K562 (cell line): ENCODE measurements around the gene TRMT2A. TPM values are rescaled to one million over a fixed set of nuclear protein-coding genes. Genes with fewer than 3 reads are reported as not detected.

Source experiments
- DACH1 ChIP-seq: fragments of 450-650 bp; IDR thresholded peaks from 2 replicates; pipeline ENCODE4 v1.6.1; 2018; ENCODE audit not compliant: partially characterized antibody
- DNMT1 ChIP-seq: fragments of 450-650 bp; IDR thresholded peaks from 2 replicates; pipeline ENCODE4 v1.6.1; 2016; ENCODE audit warnings: antibody characterized with exemption, mild to moderate bottlenecking
- ELF2 ChIP-seq: fragments of 250-450 bp; sonication (Bioruptor Pico); IDR thresholded peaks from 2 replicates; pipeline ENCODE4 v1.5.0; 2021; ENCODE audit warnings: mild to moderate bottlenecking
- IFI16 ChIP-seq: fragments of 250-450 bp; sonication (Bioruptor Pico); IDR thresholded peaks from 2 replicates; pipeline ENCODE4 v2.1.2; 2022; ENCODE audit warnings: mild to moderate bottlenecking, inconsistent platforms
- MAZ ChIP-seq, 2 experiments: fragments of 450-650 bp in 1 of 2; sonication (generic) in 1 of 2; formaldehyde crosslinking; IDR thresholded peaks in 1 of 2; conservative IDR thresholded peaks in 1 of 2; 2 replicates each; pipeline versions ENCODE4 v1.4.0 to v1.5.0; 2020; ENCODE audit warnings: mild to moderate bottlenecking in 1 of 2, missing genetic modification reagents in 1 of 2
- NR1H2 ChIP-seq: sonication (generic); formaldehyde crosslinking; IDR thresholded peaks from 2 replicates; pipeline ENCODE4 v1.4.0; 2020; ENCODE audit warnings: mild to moderate bottlenecking, missing genetic modification reagents
- RAD51 ChIP-seq: fragments of 450-650 bp; IDR thresholded peaks from 2 replicates; pipeline ENCODE4 v1.7.1; 2016; ENCODE audit warnings: low read depth, mild to moderate bottlenecking, borderline replicate concordance
- RBM17 ChIP-seq: fragments of 200-400 bp; formaldehyde crosslinking; IDR thresholded peaks from 2 replicates; pipeline ENCODE4 v1.6.1; 2017; ENCODE audit warnings: low read depth, mild to moderate bottlenecking, low read length, borderline replicate concordance
- RHOXF2B ChIP-seq: fragments of 250-450 bp; sonication (Bioruptor Pico); conservative IDR thresholded peaks from 2 replicates; pipeline ENCODE4 v1.5.1; 2021
- RNF219 ChIP-seq: fragments of 250-450 bp; sonication (Bioruptor Pico); IDR thresholded peaks from 2 replicates; pipeline ENCODE4 v1.5.0; 2022; ENCODE audit warnings: mild to moderate bottlenecking
- SIRT6 ChIP-seq: IDR thresholded peaks from one replicate; pipeline ENCODE4 v1.6.1; 2012; ENCODE audit warnings: low read depth, mild to moderate bottlenecking, control low read depth, inconsistent platforms, low read length, moderate library complexity
- polyA plus RNA-seq, 8 experiments: library from polyadenylated mRNA; depleted of rRNA in 4 of 8; stranded (reverse) in 5 of 8; unstranded in 3 of 8; fragments of >200 nt; fragmentation: Nextera tagmentation in 2 of 8; fragmentation: Illumina TruSeq in 1 of 8; extraction: Ambion mirVana in 2 of 8; extraction: Trizol in 1 of 8; gene quantifications; 2 replicates each; pipeline versions ENCODE4 v1.2.1 to v1.2.3, GENCODE V29; 2011 to 2014; ENCODE audit warnings: inconsistent platforms in 1 of 8, missing spikeins in 1 of 8
- total RNA-seq, 7 experiments: library from RNA; depleted of rRNA in 6 of 7; stranded (reverse); fragments of >200 nt in 6 of 7; fragmentation: Illumina TruSeq in 2 of 7; extraction: Trizol in 2 of 7; gene quantifications; 2 replicates each; pipeline versions ENCODE4 v1.2.1 to v1.2.3, GENCODE V29; 2011 to 2021; ENCODE audit warnings: low replicate concordance in 1 of 7
- TF ChIP-seq, protein P1 (sequence below): sonication (generic); formaldehyde crosslinking; IDR thresholded peaks from 2 replicates; pipeline ENCODE4 v1.8.1; 2023; ENCODE audit warnings: mild to moderate bottlenecking, missing genetic modification reagents
- TF ChIP-seq, protein P2 (sequence below): fragments of 250-450 bp; sonication (Bioruptor Pico); IDR thresholded peaks from 2 replicates; pipeline ENCODE4 v1.8.0; 2021; ENCODE audit warnings: mild to moderate bottlenecking, moderate library complexity

The TRMT2A gene
- total and polyA plus RNA-seq, 9 of the 15 experiments (the other 6 are each of a cell fraction or from before 2014, with no cell fraction given): 1.6 to 265 (median 140) TPM

- TF ChIP-seq RAD51 (no peak), MAZ (CRISPR knock-in tag; conservative IDR thresholded peaks at IDR 0.05 in 1 of 2, IDR thresholded peaks at IDR 0.05 in 1 of 2) (no peak), RHOXF2B (CRISPR knock-in tag) (0 out of 2 replicates have a peak, but pooled peaks have one; percentile 39), DACH1 (no peak), NR1H2 (CRISPR knock-in tag) (no peak), RNF219 (CRISPR knock-in tag) (no peak), DNMT1 (no peak), RBM17 (no peak), ELF2 (CRISPR knock-in tag) (peak; percentile 34; the same call in 1 of the 2 replicates), SIRT6 (peak; percentile 72), IFI16 (no peak)
- TF ChIP-seq, protein P1, sequence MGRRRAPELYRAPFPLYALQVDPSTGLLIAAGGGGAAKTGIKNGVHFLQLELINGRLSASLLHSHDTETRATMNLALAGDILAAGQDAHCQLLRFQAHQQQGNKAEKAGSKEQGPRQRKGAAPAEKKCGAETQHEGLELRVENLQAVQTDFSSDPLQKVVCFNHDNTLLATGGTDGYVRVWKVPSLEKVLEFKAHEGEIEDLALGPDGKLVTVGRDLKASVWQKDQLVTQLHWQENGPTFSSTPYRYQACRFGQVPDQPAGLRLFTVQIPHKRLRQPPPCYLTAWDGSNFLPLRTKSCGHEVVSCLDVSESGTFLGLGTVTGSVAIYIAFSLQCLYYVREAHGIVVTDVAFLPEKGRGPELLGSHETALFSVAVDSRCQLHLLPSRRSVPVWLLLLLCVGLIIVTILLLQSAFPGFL (CRISPR knock-in tag): no peak
- TF ChIP-seq, protein P2, sequence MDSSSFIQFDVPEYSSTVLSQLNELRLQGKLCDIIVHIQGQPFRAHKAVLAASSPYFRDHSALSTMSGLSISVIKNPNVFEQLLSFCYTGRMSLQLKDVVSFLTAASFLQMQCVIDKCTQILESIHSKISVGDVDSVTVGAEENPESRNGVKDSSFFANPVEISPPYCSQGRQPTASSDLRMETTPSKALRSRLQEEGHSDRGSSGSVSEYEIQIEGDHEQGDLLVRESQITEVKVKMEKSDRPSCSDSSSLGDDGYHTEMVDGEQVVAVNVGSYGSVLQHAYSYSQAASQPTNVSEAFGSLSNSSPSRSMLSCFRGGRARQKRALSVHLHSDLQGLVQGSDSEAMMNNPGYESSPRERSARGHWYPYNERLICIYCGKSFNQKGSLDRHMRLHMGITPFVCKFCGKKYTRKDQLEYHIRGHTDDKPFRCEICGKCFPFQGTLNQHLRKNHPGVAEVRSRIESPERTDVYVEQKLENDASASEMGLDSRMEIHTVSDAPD (CRISPR knock-in tag): no peak
Measured at GRCh38 chr22:20112623-20113511, 4.2 kb downstream of the TRMT2A start (continued).
